Lower leg skin (tissue), 4 donors: ENCODE data around the gene ONECUT1. TPM values are rescaled to one million over a fixed set of nuclear protein-coding genes. Genes with fewer than 3 reads are reported as not detected.

Source experiments
- DNase-seq, 2 donors: peaks; one replicate each; pipeline ENCODE4 v3.0.0-alpha.2; 2019; ENCODE audit warnings: low spot score in 2 of 2
- H3K4me3 ChIP-seq: fragments of 200-600 bp; sonication (generic); 2 replicates; pipeline ENCODE4 v1.5.1; 2017; ENCODE audit warnings: mild to moderate bottlenecking, low read depth; ENCODE audit not compliant: poor library complexity, severe bottlenecking
- POLR2A ChIP-seq, 2 donors: fragments of 450-650 bp; IDR thresholded peaks; one replicate each; pipeline ENCODE4 v1.6.1; 2016 to 2017; ENCODE audit warnings: antibody characterized with exemption in 2 of 2, mild to moderate bottlenecking in 1 of 2, moderate library complexity in 1 of 2
- WGBS, 2 donors: methylation state at CpG; one replicate each; pipeline ENCODE4 v1.1.5; 2018; 5-methylcytosine and 5-hydroxymethylcytosine counted together
- intact Hi-C: fragments of 100-400 bp; cut with DNase I; formaldehyde crosslinking; loops from one replicate; pipeline ENCODE4 v1.15.0; 2023; ENCODE audit warnings: low total_unique reads
- total RNA-seq, 4 donors: library from RNA; depleted of rRNA; stranded (reverse); fragments of >200 nt; gene quantifications; one replicate each; pipeline ENCODE4 v1.1.0, GENCODE V29; 2016
- TF ChIP-seq, protein P1 (sequence below), 3 donors: fragments of 450-650 bp; IDR thresholded peaks; one replicate each; pipeline ENCODE4 v1.5.1; 2016; ENCODE audit warnings: antibody characterized with exemption in 3 of 3, mild to moderate bottlenecking in 3 of 3, moderate library complexity in 2 of 3

The ONECUT1 gene
- total RNA-seq, 4 donors from 2014 or later, result not detected

DNA sequence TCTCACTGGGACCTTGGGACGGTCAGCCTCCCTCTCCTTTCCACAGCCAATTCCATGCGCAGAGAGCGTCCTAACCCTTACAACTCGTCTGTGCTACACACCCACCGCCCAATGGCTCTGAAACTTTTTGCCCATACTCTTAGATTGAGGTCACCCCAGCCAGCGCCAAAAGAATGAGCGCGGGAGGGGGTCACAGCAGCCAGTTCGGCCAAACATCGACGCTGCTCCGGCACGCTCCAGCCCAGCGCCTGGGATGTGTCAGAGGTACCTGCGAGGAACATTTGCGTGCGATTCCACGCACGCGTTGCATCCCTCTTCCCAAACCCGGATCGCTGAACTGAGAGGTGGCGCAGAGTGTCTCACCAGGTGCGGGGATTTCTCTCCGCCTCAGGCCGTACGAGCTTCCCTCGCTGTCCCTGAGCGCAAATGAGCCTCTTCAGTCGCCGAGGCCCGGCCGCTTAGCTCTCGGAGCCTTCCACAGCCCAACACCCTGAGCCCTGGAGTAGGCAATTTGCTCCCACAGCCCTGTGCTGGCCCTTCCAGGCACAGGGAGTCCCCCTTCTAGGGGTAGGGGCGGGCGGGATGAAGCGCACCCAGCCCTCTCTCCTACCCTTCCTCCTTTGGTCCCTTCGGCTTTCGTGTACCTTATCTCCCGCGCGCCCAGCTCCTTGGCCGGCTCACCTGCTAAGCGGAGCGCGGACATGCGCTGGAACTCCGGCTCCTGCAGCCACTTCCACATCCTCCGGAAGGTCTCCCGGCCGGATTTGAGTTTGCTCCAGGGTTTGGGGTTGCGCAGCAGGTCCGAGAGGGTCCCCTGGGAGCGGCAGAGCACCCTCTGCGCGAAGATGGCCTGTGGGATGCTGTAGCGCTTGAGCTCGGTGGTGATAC, 1.8 kb downstream of the ONECUT1 start:
- 3% methylated on average over 48 to 52 of the region's 58 CpGs for WGBS, 2 donors
- DNase-seq, result no peak
- intact Hi-C loops, result loop anchor here (10.0 kb wide), 1 partner anchor 406 kb away; no protein-coding TSS in a partner anchor
- TF ChIP-seq, protein P1, sequence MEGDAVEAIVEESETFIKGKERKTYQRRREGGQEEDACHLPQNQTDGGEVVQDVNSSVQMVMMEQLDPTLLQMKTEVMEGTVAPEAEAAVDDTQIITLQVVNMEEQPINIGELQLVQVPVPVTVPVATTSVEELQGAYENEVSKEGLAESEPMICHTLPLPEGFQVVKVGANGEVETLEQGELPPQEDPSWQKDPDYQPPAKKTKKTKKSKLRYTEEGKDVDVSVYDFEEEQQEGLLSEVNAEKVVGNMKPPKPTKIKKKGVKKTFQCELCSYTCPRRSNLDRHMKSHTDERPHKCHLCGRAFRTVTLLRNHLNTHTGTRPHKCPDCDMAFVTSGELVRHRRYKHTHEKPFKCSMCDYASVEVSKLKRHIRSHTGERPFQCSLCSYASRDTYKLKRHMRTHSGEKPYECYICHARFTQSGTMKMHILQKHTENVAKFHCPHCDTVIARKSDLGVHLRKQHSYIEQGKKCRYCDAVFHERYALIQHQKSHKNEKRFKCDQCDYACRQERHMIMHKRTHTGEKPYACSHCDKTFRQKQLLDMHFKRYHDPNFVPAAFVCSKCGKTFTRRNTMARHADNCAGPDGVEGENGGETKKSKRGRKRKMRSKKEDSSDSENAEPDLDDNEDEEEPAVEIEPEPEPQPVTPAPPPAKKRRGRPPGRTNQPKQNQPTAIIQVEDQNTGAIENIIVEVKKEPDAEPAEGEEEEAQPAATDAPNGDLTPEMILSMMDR (IDR thresholded peaks at IDR 0.05), result no peak
- TF ChIP-seq POLR2A (IDR thresholded peaks at IDR 0.05), result no peak
- no peak overlapping the region for H3K4me3 ChIP-seq

DNA sequence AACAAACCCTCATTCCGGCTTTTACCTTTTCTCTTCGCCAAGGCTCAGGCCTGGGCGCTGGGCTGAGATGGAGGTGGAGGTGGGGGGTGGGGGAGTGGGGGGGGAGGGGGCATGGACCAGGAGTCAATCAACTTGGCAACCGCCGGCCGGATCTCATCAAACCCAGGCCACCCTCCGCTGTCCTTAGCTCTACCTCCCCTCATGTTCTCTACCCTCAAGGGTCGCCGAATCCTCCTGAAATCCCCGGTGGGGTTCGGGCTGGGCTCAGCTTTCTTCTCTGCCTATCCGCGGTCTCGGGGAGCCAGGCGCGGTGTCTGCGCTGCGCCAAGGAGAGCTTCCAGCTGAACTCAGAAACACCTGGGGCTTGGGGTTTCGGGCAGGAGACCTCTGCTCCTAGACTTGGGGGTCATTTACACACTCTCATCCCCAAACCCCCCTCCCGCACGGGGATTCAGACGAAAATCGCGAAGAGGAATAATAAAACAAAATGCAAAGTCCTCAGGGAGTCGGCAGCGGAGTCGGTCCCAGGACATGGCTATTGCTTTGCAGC, 2.5 kb downstream of the ONECUT1 start:
- intact Hi-C loops, result loop anchor here (10.0 kb wide), 1 partner anchor 407 kb away; no protein-coding TSS in a partner anchor
- TF ChIP-seq, protein P1 (IDR thresholded peaks at IDR 0.05), result no peak
- no peak for TF ChIP-seq POLR2A (IDR thresholded peaks at IDR 0.05)
- no peak for DNase-seq
- H3K4me3 ChIP-seq, result no peak overlapping the region
- 2 to 3% methylated on average over 26 to 27 of the region's 27 CpGs for WGBS, 2 donors

DNA sequence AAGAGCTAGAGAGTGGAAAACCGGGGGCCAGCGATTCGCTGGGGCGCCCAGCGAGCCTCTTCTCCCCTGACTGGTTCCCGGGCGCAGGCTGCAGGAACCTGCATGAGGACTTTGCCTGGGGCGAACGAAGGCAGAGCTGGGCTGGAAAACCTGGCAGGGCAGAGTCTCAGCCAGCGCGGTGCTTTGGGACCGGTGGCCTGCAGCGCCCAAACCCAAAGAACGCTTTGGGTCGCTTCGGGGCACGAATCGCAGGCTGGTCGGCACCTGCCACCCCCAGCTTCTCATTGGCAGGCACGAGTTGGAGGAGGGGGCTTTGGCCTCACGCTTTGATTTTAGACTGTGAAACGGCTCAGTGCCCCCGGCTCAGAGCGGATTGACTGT, 3.0 kb downstream of the ONECUT1 start:
- intact Hi-C loops, result loop anchor here (10.0 kb wide), 1 partner anchor 408 kb away; no protein-coding TSS in a partner anchor
- WGBS, 2 donors, result 4 to 5% methylated on average over 11 to 21 of the region's 24 CpGs
- DNase-seq, result no peak
- H3K4me3 ChIP-seq, result no peak overlapping the region
- TF ChIP-seq, protein P1 (IDR thresholded peaks at IDR 0.05), result no peak
- no peak for TF ChIP-seq POLR2A (IDR thresholded peaks at IDR 0.05)

DNA sequence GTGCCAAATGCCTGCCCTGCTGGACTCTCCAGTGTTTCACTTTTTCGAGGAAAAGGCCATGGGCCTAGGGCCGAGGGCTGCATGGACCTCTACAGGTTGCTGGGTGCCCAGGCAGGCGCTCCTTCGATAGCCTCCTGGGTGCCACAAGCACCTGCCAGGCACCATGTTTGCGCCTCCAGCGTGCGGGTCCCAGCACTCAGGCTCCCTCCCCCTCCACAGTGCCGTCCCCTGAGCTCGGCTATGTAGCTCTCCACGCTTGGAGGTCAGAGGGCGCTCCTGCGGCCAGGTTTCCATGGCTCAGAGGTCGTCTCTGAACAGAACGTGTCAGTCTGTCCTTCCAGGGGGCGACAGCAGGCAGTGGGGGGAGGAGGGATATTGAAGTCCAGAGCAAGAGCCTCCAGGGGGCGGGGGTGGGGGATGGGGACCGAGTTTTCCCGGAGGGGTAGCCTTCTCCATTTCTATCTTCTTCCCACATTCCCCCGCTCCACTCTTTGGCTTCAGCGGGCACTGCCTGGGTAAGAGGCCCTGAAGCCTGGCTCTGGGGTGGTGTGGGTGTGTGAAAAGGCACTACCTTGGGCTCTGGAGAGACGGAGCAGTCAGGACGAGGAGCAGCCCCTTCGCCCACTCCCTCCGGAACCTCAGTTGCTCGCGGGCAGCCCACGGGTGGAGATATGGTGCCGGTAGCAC, 3.6 kb downstream of the ONECUT1 start:
- 7 to 11% methylated on average over 25 to 28 of the region's 28 CpGs for WGBS, 2 donors
- no peak for DNase-seq
- H3K4me3 ChIP-seq, result no peak overlapping the region
- intact Hi-C loops, result loop anchor here (10.0 kb wide), 1 partner anchor 408 kb away; no protein-coding TSS in a partner anchor
- TF ChIP-seq POLR2A (IDR thresholded peaks at IDR 0.05), result no peak
- TF ChIP-seq, protein P1 (IDR thresholded peaks at IDR 0.05), result no peak

DNA sequence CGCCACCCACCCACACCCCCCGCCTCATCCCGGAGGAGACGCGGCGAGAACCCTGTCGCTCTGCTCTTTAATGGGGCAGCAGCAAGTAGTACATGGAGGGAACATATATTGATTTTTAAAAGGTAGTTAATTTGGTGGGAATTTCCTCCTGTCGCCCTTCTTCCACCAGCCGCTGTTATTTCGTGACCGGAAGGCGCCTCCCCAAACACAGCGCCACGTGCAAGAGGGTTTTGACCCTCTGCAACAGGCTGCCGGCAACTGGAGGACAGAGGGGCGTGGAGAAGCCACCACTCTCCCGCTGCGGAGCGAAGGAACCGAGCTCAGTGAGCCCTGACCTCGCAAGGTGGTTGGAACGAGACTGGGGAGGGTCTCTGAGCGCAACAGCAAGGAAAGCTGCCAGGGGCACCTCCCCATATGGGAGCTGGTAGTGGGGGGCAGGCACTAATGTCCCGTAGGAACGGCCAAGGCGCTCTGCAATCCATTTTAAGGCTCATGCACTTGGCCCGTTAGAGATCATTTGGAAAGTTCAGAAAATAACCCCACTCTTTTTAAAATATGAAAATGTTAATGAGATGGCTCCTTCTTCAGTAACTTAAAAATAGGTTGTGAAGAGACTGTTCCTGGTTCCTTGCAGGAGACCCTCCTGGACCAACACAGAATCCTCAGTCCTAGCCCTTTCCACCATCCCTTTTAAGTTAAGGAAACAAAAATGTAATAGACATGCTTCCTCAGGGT, 4.3 kb downstream of the ONECUT1 start:
- no peak for DNase-seq
- TF ChIP-seq, protein P1 (IDR thresholded peaks at IDR 0.05), result no peak
- TF ChIP-seq POLR2A (IDR thresholded peaks at IDR 0.05), result no peak
- 4 to 5% methylated on average over 27 of the region's 27 CpGs for WGBS, 2 donors
- H3K4me3 ChIP-seq, result no peak overlapping the region
- intact Hi-C loops, result loop anchor here (10.0 kb wide), 1 partner anchor 409 kb away; no protein-coding TSS in a partner anchor
